ENCODE measurements around the gene KCNG4.

GRCh38 chr16:84234321-84235241, 5.2 kb downstream of the KCNG4 start:
- TF ChIP-seq, protein P1, sequence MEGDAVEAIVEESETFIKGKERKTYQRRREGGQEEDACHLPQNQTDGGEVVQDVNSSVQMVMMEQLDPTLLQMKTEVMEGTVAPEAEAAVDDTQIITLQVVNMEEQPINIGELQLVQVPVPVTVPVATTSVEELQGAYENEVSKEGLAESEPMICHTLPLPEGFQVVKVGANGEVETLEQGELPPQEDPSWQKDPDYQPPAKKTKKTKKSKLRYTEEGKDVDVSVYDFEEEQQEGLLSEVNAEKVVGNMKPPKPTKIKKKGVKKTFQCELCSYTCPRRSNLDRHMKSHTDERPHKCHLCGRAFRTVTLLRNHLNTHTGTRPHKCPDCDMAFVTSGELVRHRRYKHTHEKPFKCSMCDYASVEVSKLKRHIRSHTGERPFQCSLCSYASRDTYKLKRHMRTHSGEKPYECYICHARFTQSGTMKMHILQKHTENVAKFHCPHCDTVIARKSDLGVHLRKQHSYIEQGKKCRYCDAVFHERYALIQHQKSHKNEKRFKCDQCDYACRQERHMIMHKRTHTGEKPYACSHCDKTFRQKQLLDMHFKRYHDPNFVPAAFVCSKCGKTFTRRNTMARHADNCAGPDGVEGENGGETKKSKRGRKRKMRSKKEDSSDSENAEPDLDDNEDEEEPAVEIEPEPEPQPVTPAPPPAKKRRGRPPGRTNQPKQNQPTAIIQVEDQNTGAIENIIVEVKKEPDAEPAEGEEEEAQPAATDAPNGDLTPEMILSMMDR (IDR thresholded peaks at IDR 0.05): no peak
- TF ChIP-seq SIN3A (IDR thresholded peaks at IDR 0.05; ENCODE audit: borderline replicate concordance, insufficient read depth, low read depth, low read length) (no peak), POLR2AphosphoS5 (IDR thresholded peaks at IDR 0.05; ENCODE audit: low read depth, low read length) (no peak)
